ENCODE data around the gene TLE1. TPM values are rescaled to one million over a fixed set of nuclear protein-coding genes. Genes with fewer than 3 reads are reported as not detected.
A peak's percentile ranks its signal among the peaks of the same experiment; 100 is the strongest.
"Not testable (repeated sequence)": the region's sequence is repeated elsewhere in the genome, so short reads cannot be mapped to it uniquely, and the experiment has no call there.

Gene TLE1
- total and polyA plus RNA-seq, 9 donors, result 44.2 to 64.2 (median 55.4) TPM

DNA sequence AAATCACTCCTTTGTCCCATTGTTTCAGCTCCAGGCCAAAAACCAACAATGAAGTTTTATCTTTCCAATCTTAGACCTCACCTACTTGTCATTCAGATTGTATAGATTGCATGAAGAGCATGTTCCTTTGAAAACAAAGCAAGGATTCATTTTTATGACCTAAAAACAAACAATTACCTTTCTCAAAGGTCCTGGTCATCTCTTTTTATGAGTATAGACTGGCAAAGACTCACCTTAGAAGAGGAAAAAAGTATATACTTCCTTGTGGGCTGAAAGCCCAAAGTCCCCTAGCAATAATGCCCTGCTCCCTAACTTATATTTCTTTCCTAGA is 28.4 kb upstream of the TLE1 start:
- no peaks in the 10 kb centered on the region for H3K36me3 ChIP-seq (ENCODE audit: control insufficient read depth, insufficient read depth, low read length)

DNA sequence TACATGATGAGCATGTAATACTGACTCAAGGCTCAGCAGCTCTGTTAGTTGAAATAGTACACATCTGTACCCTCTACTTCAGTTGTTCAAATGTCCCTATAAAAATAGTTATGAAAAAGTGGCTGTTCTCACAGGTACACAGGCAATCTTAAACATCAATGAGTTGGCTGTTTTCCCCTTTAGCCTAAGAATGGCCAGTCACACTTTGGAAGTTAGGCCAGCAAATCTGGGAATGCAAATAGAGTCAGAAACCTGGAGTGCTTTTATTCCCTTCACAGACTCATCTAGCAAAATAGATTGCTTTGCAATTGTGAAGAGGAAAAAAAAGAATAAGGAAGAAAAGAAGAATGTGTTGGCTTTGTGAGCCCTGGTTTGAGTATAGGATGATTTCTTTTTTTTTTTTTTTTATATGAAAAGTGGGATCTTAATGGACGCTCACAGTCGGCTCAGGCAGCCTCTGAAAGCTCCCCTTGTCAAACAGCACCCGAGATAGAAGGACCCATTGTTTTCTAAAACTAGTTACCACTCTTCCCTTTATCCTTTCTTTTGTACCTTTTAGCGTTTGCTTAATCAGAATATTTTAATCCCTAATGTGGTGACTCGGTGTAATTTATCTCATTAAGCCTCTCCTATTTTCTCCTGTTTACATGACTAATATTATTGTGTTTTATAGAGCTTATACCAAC is 27.9 kb upstream of the TLE1 start:
- H3K4me3 ChIP-seq (ENCODE audit: low read length), result no peak overlapping the region
- WGBS (ENCODE audit: insufficient coverage), result no CpG with 5 or more reads among the region's 5 CpGs
- H3K36me3 ChIP-seq (ENCODE audit: control insufficient read depth, insufficient read depth, low read length), result no peaks in the 10 kb centered on the region
- no peaks in the 10 kb centered on the region for H3K4me1 ChIP-seq (ENCODE audit: control insufficient read depth, insufficient read depth, low read length)
- H3K9me3 ChIP-seq (replicated peaks; ENCODE audit: control insufficient read depth, low read depth, low read length), result no peaks in the 10 kb centered on the region
- H3K27ac ChIP-seq (ENCODE audit: low read length), result no peak overlapping the region
- DNase-seq, result no peak
- no peaks in the 10 kb centered on the region for H3K27me3 ChIP-seq (ENCODE audit: control insufficient read depth, insufficient read depth, low read length)

More for the DNA sequence above, 28.4 kb upstream of the TLE1 start:
- Histone ChIP-seq H3K27ac (ENCODE audit: low read length) (no peak overlapping the region), H3K9me3 (replicated peaks; ENCODE audit: control insufficient read depth, low read depth, low read length) (no peaks in the 10 kb centered on the region), H3K4me3 (ENCODE audit: low read length) (no peak overlapping the region), H3K27me3 (ENCODE audit: control insufficient read depth, insufficient read depth, low read length) (no peaks in the 10 kb centered on the region), H3K4me1 (ENCODE audit: control insufficient read depth, insufficient read depth, low read length) (no peaks in the 10 kb centered on the region)
- DNase-seq, result no peak

DNA sequence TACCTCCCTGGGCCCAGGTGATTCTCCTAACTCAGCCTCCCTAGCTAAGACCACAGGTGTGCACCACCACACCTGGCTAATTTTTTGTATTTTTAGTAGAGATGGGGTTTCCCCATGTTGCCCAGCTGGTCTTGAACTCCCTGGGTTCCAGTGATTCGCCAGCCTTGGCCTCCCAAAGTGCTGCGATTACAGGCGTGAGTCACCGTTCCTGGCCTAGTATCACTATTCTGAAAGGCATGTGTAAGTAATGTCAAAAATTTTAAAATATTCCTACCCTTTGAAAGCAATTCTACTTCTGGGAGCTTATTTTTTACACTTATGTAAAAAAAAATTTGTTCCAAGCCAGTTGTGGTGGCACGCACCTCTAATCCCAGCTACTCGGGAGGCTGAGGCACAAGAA is 27.1 kb upstream of the TLE1 start:
- Histone ChIP-seq H3K27ac (ENCODE audit: low read length) (no peak overlapping the region), H3K36me3 (ENCODE audit: control insufficient read depth, insufficient read depth, low read length) (no peaks in the 10 kb centered on the region), H3K27me3 (ENCODE audit: control insufficient read depth, insufficient read depth, low read length) (no peaks in the 10 kb centered on the region), H3K4me1 (ENCODE audit: control insufficient read depth, insufficient read depth, low read length) (no peaks in the 10 kb centered on the region), H3K9me3 (replicated peaks; ENCODE audit: control insufficient read depth, low read depth, low read length) (no peaks in the 10 kb centered on the region), H3K4me3 (ENCODE audit: low read length) (no peak overlapping the region)
- no peak for DNase-seq
- WGBS (ENCODE audit: insufficient coverage), result 93% methylated on average over 2 of the region's 6 CpGs

- no peaks in the 10 kb centered on the region for H3K36me3 ChIP-seq (ENCODE audit: control insufficient read depth, insufficient read depth, low read length)
These were observed 16.2 kb upstream of the TLE1 start for GRCh38 chr9:81705578-81705977.

GRCh38 chr9:81694541-81694940 is 5.2 kb upstream of the TLE1 start:
- no peak overlapping the region for H3K4me3 ChIP-seq (ENCODE audit: low read length)
- peaks cover 7% of the 10 kb centered on the region for H3K4me1 ChIP-seq (ENCODE audit: control insufficient read depth, insufficient read depth, low read length)
- peaks cover 6% of the 10 kb centered on the region for H3K27me3 ChIP-seq (ENCODE audit: control insufficient read depth, insufficient read depth, low read length)
- no peak for DNase-seq
- no peaks in the 10 kb centered on the region for H3K36me3 ChIP-seq (ENCODE audit: control insufficient read depth, insufficient read depth, low read length)
- H3K9me3 ChIP-seq (replicated peaks; ENCODE audit: control insufficient read depth, low read depth, low read length), result no peaks in the 10 kb centered on the region
- no CpG with 5 or more reads among the region's 7 CpGs for WGBS (ENCODE audit: insufficient coverage)
- no peak overlapping the region for H3K27ac ChIP-seq (ENCODE audit: low read length)

More at GRCh38 chr9:81705578-81705977, 16.2 kb upstream of the TLE1 start:
- no peaks in the 10 kb centered on the region for H3K4me1 ChIP-seq (ENCODE audit: control insufficient read depth, insufficient read depth, low read length)
- no peak overlapping the region for H3K27ac ChIP-seq (ENCODE audit: low read length)
- WGBS (ENCODE audit: insufficient coverage), result no CpG with 5 or more reads among the region's 2 CpGs
- no peaks in the 10 kb centered on the region for H3K27me3 ChIP-seq (ENCODE audit: control insufficient read depth, insufficient read depth, low read length)
- DNase-seq, result no peak
- no peaks in the 10 kb centered on the region for H3K9me3 ChIP-seq (replicated peaks; ENCODE audit: control insufficient read depth, low read depth, low read length)
- no peak overlapping the region for H3K4me3 ChIP-seq (ENCODE audit: low read length)

GRCh38 chr9:81693671-81694378 is 4.5 kb upstream of the TLE1 start:
- Histone ChIP-seq H3K4me1 (ENCODE audit: control insufficient read depth, insufficient read depth, low read length) (peaks cover 7% of the 10 kb centered on the region), H3K4me3 (ENCODE audit: low read length) (no peak overlapping the region), H3K27ac (ENCODE audit: low read length) (no peak overlapping the region), H3K9me3 (replicated peaks; ENCODE audit: control insufficient read depth, low read depth, low read length) (no peaks in the 10 kb centered on the region), H3K36me3 (ENCODE audit: control insufficient read depth, insufficient read depth, low read length) (no peaks in the 10 kb centered on the region), H3K27me3 (ENCODE audit: control insufficient read depth, insufficient read depth, low read length) (peaks cover 6% of the 10 kb centered on the region)
- WGBS (ENCODE audit: insufficient coverage), result 80% methylated on average over 1 of the region's 6 CpGs
- peak; percentile 38 for DNase-seq

DNA sequence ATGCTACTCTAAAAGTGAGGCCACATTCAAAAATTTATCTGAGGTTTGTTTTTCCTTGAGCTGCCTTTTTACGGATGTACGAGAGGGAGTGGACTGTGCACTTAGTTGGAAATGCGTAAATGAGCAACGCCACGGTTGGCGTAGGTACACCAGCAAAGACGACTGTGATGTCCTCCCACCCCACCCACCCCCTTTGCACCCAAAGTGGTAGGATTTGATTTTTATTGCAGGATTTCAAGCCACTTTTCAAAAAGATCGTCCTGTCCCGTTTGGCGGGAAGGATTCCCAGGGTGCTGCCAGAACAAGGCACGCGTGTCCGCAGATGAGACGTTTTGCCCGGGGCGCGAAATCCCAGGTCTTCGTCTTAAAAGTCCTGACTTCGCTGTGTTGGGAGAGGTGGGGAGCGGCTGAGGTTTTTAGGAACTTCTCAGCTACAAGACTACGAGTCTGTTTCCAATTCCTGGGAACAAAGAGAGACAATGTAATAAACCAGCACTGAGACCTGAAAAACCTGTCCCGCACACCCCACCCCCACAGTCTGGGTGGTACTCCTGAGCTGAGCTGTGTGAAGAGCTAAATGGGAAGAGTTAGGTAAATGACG is 1.0 kb upstream of the TLE1 start:
- H3K9me3 ChIP-seq (replicated peaks; ENCODE audit: control insufficient read depth, low read depth, low read length), result no peaks in the 10 kb centered on the region
- peak; percentile 43 for DNase-seq
- no peaks in the 10 kb centered on the region for H3K36me3 ChIP-seq (ENCODE audit: control insufficient read depth, insufficient read depth, low read length)
- H3K4me1 ChIP-seq (ENCODE audit: control insufficient read depth, insufficient read depth, low read length), result peaks cover 13% of the 10 kb centered on the region
- H3K4me3 ChIP-seq (ENCODE audit: low read length), result peak overlapping the region; percentile 71
- peak overlapping the region; percentile 87 for H3K27ac ChIP-seq (ENCODE audit: low read length)
- WGBS (ENCODE audit: insufficient coverage), result 3% methylated on average over 9 of the region's 23 CpGs
- H3K27me3 ChIP-seq (ENCODE audit: control insufficient read depth, insufficient read depth, low read length), result peaks cover 5% of the 10 kb centered on the region

GRCh38 chr9:81689093-81689342 is 329 bp downstream of the TLE1 start:
- not testable (repeated sequence) for DNase-seq; H3K27me3 ChIP-seq (ENCODE audit: control insufficient read depth, insufficient read depth, low read length); H3K36me3 ChIP-seq (ENCODE audit: control insufficient read depth, insufficient read depth, low read length); H3K9me3 ChIP-seq (replicated peaks; ENCODE audit: control insufficient read depth, low read depth, low read length)
- 0% methylated on average over 10 of the region's 21 CpGs for WGBS (ENCODE audit: insufficient coverage)
- peak overlapping the region; percentile 89 for H3K4me3 ChIP-seq (ENCODE audit: low read length)
- H3K27ac ChIP-seq (ENCODE audit: low read length), result peak overlapping the region; percentile 80
- peaks cover 12% of the 10 kb centered on the region for H3K4me1 ChIP-seq (ENCODE audit: control insufficient read depth, insufficient read depth, low read length)

GRCh38 chr9:81688262-81689092 is 870 bp downstream of the TLE1 start:
- H3K27me3 ChIP-seq (ENCODE audit: control insufficient read depth, insufficient read depth, low read length); H3K9me3 ChIP-seq (replicated peaks; ENCODE audit: control insufficient read depth, low read depth, low read length); H3K36me3 ChIP-seq (ENCODE audit: control insufficient read depth, insufficient read depth, low read length): not testable (repeated sequence)
- WGBS (ENCODE audit: insufficient coverage), result under 1% methylated on average over 95 of the region's 107 CpGs
- Histone ChIP-seq H3K27ac (ENCODE audit: low read length) (peak overlapping the region; percentile 86), H3K4me3 (ENCODE audit: low read length) (peak overlapping the region; percentile 89), H3K4me1 (ENCODE audit: control insufficient read depth, insufficient read depth, low read length) (peaks cover 11% of the 10 kb centered on the region)
- peak; percentile 55 for DNase-seq

All from muscle of leg (tissue), 11 donors.